Hair follicle dermal papilla cell (primary cell): ENCODE data around the gene PLA2G4A. TPM values are rescaled to one million over a fixed set of nuclear protein-coding genes. Genes with fewer than 3 reads are reported as not detected.

Source experiments
- total RNA-seq: library from RNA; depleted of rRNA; stranded (reverse); fragments of >200 nt; gene quantifications from 2 replicates; pipeline ENCODE4 v1.2.3, GENCODE V29; 2012

The PLA2G4A gene
- 7.0 and 9.1 TPM in 2 replicates for total RNA-seq

DNA sequence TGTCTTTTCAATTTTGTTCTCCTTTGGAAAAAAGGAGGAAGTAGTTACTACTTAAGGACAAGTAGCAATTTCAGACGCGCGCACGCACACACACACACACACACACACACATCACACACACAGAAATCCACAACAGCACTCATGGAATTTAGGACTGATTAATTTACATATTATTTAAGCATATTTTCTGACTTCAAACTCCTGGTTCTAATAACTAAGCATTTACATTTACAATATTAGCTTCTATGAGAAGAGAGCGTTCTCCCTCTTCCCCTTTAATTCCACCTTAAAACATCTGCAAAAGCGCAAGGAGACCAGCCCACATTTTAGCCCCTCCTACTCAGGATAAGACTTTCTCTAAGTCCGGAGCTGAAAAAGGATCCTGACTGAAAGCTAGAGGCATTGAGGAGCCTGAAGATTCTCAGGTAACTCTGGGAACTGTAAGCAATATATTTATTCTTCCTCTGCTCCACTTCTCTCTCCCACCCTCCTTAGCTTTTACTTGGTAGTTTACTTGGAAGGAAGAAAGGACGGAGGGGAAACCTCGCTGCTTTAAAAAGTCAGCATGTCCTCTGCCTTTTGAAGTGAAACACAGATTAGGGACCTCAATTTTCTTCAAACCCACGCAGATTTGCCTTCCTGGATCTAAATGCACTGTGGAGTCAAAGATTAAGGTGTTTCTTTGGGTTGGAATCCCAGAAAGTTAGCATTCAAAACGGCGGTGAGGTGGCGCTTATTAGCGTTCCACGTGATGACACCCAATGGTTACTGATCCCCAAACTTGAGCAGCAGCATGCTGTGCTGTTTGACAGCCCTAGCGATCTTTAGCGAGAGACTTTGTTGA lies at the start of gene PLA2G4A:
Gene PLA2G4A, plus strand, starts transcription at position 339 of the 844 bp plus-strand sequence. CDS start 25,406 bp downstream, outside the sequence.

Other genes starting within 250 kb of the PLA2G4A start
- 9.1 and 17.4 TPM in 2 replicates for gene PTGS2, start 148.5 kb upstream of the PLA2G4A start, total RNA-seq